Hepatic stellate cell (primary cell): Measurements from ENCODE around the gene PRDM15.
A peak's percentile ranks its signal among the peaks of the same experiment; 100 is the strongest.

Experiments
- DNase-seq: peaks from one replicate; pipeline ENCODE4 v3.0.0; 2011; ENCODE audit warnings: low spot score

Gene PRDM15

GRCh38 chr21:41885341-41886024 is 6.3 kb upstream of the PRDM15 start:
- DNase-seq: no peak

GRCh38 chr21:41884501-41885030 is 5.4 kb upstream of the PRDM15 start:
- no peak for DNase-seq

GRCh38 chr21:41883582-41883981 is 4.4 kb upstream of the PRDM15 start:
- DNase-seq: no peak

GRCh38 chr21:41881051-41881450 is 1.9 kb upstream of the PRDM15 start:
- DNase-seq: no peak

GRCh38 chr21:41880153-41880552 is 1.0 kb upstream of the PRDM15 start:
- DNase-seq: no peak

- peak; percentile 91 for DNase-seq
Measured at GRCh38 chr21:41878831-41879189, 334 bp downstream of the PRDM15 start.

GRCh38 chr21:41877901-41878830 is 978 bp downstream of the PRDM15 start:
- DNase-seq: peak; percentile 81

GRCh38 chr21:41876928-41877652 is 2.1 kb downstream of the PRDM15 start:
- DNase-seq: no peak

- DNase-seq: no peak
Measured at GRCh38 chr21:41876396-41876795, 2.7 kb downstream of the PRDM15 start.

GRCh38 chr21:41875086-41875485 is 4.1 kb downstream of the PRDM15 start:
- no peak for DNase-seq

GRCh38 chr21:41874611-41875010 is 4.5 kb downstream of the PRDM15 start:
- DNase-seq: no peak

- no peak for DNase-seq
Measured at GRCh38 chr21:41873426-41873825, 5.7 kb downstream of the PRDM15 start.

GRCh38 chr21:41873005-41873404 is 6.1 kb downstream of the PRDM15 start:
- no peak for DNase-seq

- DNase-seq: no peak
Measured at GRCh38 chr21:41871293-41872030, 7.7 kb downstream of the PRDM15 start.

- DNase-seq: no peak
Measured at GRCh38 chr21:41869771-41870170, 9.4 kb downstream of the PRDM15 start.

- DNase-seq: no peak
Measured at GRCh38 chr21:41868062-41868710, 11.0 kb downstream of the PRDM15 start.

- DNase-seq: no peak
Measured at GRCh38 chr21:41867313-41867712, 11.8 kb downstream of the PRDM15 start.

GRCh38 chr21:41866274-41866809 is 12.8 kb downstream of the PRDM15 start:
- DNase-seq: no peak

GRCh38 chr21:41865002-41865777 is 14.0 kb downstream of the PRDM15 start:
- DNase-seq: no peak
